Measurements from ENCODE around the gene ZSCAN2. TPM values are rescaled to one million over a fixed set of nuclear protein-coding genes. Genes with fewer than 3 reads are reported as not detected.

The ZSCAN2 gene
- total RNA-seq (2022; extraction: Qiagen RNA extraction), result 13.0 to 14.5 TPM (median 13.6 TPM) in 5 replicates

GRCh38 chr15:84600687-84601554 lies at the start of gene ZSCAN2:
ZSCAN2 (plus strand) TSS chr15:84601009; CDS start chr15:84603928, 2,919 bp downstream.

DNA sequence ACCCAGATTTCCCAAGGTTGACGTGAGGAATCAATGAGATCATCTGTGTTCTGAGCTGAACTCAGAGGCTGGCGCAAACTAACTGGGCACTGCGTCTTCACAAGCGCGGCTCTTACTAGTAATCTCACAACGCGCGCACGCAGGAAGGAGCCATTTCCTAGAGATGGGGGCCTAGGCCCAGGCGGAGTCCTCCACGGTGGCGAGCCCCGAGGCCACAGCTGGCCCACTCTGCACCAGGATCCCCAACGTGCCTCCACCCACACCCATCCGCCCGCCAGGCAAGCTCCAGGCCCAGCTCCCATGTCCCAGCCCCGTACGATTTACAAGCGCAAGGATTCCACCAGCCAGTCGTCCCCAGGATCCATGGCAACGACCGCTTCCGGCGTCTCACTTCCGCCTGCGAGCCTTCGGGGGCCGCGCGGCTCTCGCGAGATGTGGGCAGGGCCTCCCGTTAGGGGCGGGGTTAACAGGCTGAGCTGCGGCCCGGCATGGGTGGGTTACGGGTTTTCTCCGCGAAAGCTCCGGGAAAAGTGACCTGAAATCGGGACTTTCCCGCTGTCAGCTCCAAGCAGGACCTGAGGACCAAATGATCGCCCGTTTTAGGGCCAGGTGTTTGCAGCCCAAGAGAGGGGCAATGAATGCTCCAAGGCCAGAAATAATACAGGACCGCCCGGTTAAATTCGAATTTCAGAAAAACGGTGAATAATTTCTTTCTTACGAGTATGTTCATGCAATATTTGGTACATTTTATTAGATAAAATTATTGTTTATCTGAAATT lies 53.3 kb downstream of the ZSCAN2 start, which contains the start of gene WDR73:
Gene WDR73 (minus strand): TSS at position 374 of the 779 bp plus-strand sequence. CDS start 9 bp downstream, at position 365.

GRCh38 chr15:84658080-84658787 lies 57.4 kb downstream of the ZSCAN2 start, which contains the start of gene NMB:
NMB (minus strand) TSS chr15:84658199; CDS start chr15:84658152, 47 bp downstream.

Other genes with a start within 250 kb of the ZSCAN2 start
- 34.8 to 43.3 TPM (median 36.4 TPM) in 5 replicates for gene WDR73, start 53.3 kb downstream of the ZSCAN2 start, total RNA-seq (2022; extraction: Qiagen RNA extraction)
- 14.6 to 26.0 TPM (median 22.8 TPM) in 5 replicates for gene NMB, start 57.2 kb downstream of the ZSCAN2 start, total RNA-seq (2022; extraction: Qiagen RNA extraction)
- gene SEC11A, start 115.1 kb downstream of the ZSCAN2 start, total RNA-seq (2022; extraction: Qiagen RNA extraction), result 323 to 440 TPM (median 326 TPM) in 5 replicates
- gene ZNF592, start 147.6 kb downstream of the ZSCAN2 start, total RNA-seq (2022; extraction: Qiagen RNA extraction), result 16.0 to 21.5 TPM (median 21.0 TPM) in 5 replicates
- 0.08 to 0.14 TPM (median 0.12 TPM) in 5 replicates for gene ALPK3, start 216.3 kb downstream of the ZSCAN2 start, total RNA-seq (2022; extraction: Qiagen RNA extraction)

Measured in A549 treated with Mapracorat at 1 μM for 4 hours (cell line).